HS-27A (cell line): Measurements from ENCODE around the gene ALDH3A2.
"Not testable (repeated sequence)": the region's sequence is repeated elsewhere in the genome, so short reads cannot be mapped to it uniquely, and the experiment has no call there.

ENCODE experiments used
- DNase-seq: peaks from one replicate; pipeline ENCODE4 v3.0.0-alpha.2; 2012; ENCODE audit warnings: low read depth, missing footprints

The ALDH3A2 gene

DNA sequence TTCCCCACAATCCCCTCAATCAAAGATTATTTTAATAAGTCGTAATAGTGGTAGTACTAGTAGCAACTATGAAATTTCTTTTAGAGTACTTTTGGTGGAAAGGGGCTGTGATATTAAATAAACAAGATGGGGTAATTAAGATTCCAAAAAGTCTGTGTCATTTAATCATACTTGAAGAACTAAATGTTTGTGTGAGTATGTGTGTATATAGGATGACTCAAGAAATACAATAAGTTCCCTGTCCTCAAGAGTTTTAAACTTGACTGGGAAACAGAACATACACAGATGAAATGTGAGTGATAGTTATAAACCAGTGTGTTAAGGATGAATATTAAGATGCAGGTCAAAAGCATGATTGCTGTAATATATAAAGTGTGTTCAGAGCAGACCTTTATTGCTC lies 2.3 kb downstream of the ALDH3A2 start:
- no peak for DNase-seq

DNA sequence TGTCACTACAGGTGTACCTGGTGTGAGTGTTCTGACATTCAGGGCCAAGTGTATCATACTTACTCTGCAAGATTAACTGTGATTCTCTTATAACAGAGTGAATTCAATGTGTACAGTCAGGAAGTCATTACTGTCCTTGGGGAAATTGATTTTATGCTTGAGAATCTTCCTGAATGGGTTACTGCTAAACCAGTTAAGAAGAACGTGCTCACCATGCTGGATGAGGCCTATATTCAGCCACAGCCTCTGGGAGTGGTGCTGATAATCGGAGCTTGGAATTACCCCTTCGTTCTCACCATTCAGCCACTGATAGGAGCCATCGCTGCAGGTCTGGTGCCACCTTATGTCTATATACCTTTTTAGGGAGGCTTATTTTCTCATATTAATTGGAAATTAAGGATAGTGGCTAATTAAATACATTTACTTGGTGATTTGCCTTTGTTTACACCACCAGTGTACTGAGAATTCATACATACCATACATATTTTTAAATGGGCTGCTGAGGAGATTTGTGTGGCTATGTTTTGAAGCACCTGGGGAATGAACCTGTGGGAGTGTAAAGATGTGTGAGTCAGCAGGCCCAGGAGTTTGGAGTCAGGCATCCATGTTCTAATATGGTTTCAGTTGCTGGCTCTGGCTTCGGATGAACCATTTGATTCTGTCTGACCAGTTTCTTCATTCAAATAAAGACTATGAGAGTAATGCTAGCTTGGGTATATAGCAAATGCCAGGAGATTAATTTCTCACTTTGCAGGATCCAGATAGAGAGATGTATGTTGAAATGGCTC lies 3.1 kb downstream of the ALDH3A2 start:
- no peak for DNase-seq

DNA sequence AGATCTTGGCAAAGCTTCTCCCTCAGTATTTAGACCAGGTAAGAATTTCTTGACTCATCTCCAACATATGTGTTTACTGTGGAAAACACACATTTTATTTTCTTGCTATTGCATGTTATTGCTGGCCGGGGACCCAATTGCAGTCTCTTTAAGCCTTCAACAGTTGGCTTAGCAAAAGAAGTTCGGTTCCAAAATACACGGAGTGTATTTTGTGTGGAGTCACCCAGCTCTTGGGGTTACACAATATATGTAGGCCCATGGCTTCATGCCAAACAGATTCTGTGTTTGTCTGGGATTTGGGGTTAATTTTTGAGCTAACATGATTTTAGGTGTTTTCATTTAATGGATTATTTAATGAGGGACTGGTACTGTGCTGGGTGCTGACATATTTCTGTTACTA lies 4.0 kb downstream of the ALDH3A2 start:
- no peak for DNase-seq

DNA sequence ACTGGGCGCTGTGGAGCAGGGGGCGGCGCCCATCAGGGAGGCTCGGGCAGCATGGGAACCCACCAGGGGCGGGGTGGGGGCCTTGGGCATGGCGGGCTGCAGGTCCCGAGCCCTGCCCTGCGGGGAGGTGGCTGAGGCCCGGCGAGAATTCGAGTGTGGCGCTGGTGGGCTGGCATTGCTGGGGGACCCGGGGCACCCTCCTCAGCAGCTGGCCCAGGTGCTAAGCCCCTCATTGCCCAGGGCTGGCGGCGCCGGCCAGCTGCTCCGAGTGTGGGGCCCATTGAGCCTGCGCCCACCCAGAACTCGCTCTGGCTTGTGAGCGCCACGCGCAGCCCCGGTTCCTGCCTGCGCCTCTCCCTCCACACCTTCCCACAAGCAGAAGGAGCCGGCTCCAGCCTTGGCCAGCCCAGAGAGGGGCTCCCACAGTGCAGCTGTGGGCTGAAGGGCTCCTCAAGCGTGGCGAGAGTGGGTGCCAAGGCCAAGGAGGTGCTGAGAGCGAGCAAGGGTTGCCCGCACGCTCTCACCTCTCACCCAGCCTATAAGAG lies 5.9 kb downstream of the ALDH3A2 start:
- no peak for DNase-seq

DNA sequence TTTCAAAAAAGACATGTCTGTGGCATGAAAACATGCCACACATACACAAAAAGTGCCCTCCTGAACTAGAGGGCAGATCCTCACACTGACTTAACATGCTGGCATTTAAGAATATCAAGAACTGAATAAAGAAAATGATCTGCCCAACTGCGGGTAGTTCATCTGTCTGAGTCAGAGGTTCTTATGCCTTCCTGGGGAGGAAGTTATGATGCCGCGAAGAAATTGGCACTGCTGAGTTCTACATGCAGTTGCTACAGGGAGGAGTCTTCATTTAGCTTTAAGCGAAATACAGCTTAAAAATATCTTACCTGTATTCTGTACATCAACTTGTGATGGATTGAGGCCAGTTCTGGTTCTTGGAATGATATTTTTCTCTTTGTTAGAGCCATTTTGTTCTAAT lies 6.3 kb downstream of the ALDH3A2 start:
- DNase-seq, result no peak

DNA sequence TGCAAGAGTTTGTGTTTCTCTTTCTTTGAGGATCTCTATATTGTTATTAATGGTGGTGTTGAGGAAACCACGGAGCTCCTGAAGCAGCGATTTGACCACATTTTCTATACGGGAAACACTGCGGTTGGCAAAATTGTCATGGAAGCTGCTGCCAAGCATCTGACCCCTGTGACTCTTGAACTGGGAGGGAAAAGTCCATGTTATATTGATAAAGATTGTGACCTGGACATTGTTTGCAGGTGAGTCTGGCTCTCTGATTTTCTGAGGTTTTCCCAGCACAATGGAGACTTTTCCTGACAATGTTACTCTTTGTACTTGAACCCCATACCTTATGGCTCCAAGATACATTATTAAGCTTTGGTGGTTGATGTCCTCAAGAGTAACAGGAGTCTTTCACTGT lies 7.8 kb downstream of the ALDH3A2 start:
- no peak for DNase-seq

DNA sequence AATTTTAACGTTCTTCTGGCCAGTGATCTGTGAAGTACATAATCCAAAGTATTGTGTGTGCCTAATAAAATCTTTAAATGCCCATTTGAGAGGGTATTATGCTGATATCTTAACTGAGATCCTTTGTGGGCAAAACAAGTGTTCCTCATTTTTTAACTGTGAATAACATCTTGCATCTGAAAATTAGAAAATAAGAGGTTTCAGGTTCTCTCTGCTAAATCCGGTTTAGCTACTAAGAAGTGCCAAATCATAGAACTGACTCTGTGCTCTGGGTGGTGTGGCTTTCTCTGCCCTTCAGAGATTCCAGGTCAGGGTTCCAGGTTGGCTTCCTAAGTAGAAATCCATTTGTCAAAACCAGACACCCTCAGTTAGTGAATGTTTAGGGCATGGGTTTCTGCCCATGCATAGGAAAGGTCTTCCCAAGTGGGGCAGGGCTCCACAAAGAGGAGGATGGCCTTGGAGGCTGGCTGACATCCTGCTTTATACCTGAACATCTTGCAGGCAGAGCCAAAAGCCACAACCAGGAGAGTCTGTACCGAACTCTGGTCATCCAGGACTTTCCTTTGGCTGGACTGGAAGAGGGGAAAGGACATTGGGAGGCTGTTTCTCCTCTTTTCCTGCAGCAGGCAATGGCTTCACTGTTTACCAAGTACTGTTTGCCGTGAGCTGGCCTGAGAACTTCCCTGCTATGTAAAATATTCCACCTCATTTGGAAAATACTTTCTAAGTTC lies 8.5 kb downstream of the ALDH3A2 start:
- DNase-seq, result no peak

DNA sequence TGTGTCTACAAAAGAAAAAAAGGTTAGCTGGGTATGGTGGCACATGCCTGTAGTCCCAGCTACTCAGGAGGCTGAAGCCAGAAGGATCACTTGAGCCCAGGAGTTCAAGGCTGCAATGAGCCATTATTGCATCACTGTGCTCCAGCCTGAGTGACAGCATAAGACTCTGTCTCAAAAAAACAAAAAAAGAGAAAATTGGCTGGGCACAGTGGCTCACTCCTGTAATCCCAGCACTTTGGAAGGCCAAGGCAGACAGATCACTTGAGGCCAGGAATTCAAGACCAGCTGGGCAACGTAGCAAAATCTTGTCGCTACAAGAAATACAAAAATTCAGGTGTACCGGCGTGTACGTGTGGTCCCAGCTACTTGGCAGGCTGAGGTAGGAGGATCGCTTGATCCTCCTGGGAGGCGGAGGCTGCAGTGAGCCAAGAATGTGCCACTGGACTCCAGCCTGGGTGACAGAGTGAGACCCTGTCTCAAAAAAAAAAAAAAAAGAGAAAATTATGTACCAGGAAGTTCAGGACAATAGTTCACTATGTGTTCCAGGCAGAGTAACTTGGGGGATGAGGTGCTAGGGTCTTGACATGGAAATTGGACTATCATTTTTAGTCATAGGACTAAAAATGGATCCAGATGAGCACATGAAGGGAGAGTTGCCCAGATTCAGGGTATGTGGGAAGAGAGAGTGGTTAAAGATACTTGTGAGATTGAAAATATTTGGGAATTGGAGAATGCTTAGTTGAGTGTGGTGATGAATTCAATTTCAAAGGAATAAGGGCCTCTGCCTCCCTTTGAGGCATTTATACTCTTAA lies 11.0 kb downstream of the ALDH3A2 start:
- no peak for DNase-seq

DNA sequence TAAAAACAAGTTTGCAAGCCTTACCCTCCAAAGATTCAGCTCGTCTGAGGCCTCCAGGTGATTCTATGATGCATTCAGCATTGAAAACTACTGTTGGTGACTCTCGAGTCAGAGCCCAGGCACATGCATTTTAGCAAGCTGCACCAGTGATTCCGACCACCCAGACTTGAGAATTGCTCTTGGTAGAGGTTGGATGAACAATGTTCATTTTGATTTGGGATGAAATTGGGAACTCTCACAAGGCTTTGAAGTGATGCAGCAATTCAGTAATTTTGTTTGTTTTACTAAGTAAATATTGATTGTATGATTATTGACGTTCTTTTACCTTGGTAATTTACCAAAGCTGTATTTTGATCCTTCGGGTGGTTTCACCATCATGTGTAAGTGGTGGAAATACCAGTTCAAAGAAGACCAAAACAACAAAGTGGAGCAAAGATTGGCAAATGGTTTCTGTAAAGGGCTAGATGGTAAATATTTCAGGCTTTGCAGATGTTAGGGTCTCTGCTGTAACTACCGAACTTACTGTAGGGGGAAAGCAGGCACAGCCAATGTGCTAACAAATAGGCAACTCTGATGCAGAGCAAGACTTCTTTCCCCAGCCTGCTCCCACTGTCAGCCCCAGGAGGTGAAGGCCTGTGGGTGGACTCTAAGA lies 11.8 kb downstream of the ALDH3A2 start:
- no peak for DNase-seq

DNA sequence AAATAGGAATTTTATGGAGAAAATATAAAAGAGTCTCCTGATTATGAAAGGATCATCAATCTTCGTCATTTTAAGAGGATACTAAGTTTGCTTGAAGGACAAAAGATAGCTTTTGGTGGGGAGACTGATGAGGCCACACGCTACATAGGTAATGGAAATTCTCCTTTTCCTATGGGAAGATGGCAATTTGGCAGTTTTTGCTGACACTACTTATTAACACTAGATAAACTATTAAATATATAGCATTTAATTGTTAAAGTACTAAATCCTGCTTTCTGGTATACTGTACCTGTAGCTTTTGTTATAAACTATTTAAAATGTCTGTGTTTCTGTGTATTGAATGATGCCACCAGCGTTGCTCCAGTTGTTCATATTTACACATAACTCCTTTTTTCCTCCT lies 12.6 kb downstream of the ALDH3A2 start:
- DNase-seq, result no peak

DNA sequence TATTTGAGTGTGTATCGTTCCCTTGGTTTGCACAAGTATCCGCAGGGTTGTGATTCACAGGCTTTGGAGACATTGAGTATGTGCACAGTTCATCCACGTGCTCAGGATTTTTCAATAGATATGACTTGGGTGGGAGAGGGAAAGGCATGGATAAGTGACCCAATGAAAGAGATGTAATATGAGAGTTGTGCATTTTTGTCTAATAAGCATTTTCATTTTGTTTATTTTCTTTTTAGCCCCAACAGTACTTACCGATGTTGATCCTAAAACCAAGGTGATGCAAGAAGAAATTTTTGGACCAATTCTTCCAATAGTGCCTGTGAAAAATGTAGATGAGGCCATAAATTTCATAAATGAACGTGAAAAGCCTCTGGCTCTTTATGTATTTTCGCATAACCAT lies 14.5 kb downstream of the ALDH3A2 start:
- DNase-seq, result no peak

DNA sequence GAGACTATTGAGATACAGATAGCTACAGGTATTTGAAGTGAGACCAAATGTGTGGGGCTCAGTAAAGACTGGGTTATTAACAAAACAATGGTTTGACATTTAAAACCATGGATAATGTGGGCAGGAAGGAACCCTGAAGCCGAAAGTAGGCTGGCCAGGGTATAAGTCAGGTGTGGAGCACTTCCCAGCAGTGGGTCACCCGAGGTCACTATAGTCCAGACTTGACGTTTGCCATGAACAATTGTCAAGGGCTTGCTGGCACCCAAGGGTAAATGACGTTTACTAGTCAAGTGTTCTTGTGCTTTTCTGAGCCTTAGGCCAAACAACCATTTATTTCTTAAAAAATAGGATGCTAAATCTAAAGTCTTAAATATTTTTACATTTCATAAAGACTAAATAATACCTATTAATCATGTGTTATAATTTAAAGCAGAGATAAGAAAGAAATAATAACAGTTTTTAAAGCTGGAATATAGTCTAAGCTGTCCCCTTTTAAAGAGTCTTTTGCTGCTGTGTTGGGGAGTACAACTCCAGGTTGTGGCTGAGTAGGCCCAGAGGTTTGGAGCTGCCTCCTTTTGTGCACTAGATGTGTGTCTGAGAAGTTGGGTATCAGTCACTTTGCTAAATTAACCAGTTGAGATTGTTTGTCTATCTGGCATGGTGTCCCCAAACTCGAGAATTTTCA lies 15.7 kb downstream of the ALDH3A2 start:
- no peak for DNase-seq

DNA sequence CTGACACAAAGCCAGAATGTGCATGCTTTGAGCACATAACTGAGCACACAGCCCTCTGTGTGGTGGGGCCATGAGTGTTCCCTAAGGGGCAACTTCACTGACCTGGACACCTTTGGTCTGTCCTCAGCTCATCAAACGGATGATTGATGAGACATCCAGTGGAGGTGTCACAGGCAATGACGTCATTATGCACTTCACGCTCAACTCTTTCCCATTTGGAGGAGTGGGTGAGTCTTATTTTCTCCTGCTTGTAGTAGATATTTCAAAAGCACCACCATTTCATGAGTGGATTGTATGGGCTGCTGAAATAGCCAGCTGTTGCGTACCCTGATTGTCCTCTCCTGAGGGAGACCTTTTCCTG lies 16.2 kb downstream of the ALDH3A2 start:
- DNase-seq, result no peak

DNA sequence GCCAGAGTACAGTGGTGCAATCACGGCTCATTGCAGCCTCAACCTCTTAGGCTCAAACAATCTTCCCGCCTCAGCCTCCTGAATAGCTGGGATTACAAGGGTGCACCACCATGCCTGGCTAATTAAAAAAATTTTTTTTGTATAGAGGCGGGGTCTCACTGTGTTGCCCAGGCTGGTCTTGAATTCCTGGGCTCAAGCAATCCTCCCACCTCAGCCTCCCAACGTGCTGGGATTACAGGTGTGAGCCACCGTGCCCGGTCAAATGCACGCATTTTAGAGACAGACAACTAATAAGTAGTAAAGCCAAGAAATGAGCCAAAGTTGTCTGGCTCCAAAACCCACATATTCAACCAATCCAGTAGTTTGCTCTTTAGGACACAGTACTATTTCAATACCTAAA lies 21.1 kb downstream of the ALDH3A2 start:
- not testable (repeated sequence) for DNase-seq

DNA sequence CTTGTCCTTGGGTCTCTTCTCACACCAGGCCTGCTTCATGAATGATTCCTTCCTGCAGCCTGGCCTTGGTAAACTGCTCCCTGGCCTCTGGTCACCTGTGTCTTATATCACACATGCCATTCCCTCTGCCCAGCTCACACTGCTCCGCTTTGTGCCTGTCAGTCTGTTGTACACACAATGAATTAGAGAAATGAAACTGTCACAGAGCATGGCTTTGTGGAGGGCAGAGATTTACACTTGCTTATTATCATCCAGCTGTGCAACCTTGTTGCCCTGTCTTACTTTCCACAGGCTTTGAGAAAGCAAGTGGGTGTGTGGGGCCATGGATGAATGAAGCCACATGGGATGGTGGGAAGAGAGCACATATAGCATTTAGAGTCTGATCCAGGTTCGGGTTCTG lies 22.4 kb downstream of the ALDH3A2 start:
- DNase-seq, result no peak

DNA sequence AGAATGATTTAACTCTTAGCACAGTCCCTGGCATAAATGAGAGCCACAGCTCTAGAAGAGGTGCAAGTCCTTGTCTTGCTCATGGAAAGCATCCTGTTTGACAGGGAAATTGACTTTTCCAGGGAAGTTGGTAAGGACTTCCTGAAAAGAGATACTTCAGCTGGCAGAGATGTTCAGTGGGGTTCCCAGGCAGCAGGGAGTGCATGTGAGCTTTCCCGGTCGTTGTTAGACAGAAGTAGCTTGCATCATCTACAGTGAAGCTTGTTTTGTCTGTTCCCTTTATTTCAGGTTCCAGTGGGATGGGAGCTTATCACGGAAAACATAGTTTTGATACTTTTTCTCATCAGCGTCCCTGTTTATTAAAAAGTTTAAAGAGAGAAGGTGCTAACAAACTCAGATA lies 22.9 kb downstream of the ALDH3A2 start:
- no peak for DNase-seq

DNA sequence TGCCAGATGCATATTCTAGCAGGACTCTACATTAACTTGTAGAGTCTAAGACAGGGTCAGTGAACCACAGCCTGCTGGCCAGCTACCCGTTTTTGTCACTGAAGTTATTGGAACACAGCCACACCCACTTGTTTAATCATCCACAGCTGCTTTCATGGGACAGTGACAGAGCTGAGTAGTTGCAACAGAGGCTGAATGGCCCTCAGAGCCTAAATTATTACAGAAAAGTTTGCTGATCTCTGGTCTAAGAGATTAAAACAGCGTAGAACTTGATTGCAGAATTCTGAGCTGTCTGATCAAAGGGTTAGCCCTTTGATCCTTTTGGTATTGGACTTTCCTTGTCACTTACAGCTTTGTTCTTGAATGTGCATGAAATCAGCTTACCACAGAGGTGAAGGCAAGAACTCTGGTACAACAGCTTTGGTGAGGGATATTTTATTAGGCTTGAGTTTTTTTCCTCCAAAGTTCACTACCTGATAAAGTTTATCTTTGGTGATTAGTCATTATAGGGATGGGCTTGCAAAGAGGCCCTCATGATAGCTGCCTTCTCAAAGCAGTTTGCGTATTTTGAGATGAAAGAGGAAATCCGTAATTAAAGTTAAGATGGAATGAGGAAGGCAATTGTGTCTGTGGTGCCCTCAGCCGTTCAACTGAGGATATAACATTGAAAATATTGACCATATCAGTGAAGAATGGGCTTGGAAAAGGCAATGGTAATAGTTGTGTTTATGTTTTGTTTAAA lies 23.6 kb downstream of the ALDH3A2 start:
- DNase-seq, result no peak

DNA sequence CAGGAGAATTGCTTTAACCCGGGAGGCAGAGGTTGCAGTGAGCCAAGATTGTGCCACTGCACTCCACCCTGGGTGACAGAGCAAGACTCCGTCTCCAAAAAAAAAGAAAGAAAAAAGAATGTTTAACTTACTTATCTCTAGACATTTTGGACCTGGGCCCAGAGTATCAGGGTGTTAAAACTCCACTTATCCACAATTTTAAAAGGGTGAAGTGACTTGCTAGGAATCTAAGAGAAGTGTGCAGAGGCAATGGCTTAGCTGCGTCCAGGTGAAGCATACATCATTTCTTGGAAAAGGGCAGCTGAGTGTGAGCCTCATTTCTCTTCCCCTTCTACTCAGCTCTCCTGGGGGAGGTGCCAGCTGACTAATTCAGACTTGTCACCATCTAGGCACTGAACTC lies 25.1 kb downstream of the ALDH3A2 start:
- no peak for DNase-seq

DNA sequence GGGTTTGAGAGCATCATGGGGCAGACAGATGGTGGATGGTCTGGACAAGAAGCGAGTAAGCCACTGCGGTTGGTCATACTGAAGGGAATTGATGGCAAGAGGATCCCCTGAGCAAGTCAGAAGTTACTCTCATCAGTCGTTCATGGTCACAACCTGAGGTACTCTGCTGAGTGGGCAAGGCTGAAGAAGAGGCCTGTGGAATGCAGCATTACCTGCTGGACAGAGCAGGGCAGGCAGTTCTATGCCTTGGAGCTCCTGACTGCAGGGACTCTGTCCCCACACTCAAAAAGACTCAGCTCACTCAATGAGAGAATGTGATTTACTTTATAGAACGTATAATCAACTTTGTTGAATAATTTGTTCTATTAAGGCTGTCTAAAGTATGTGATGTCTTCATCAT lies 28.3 kb downstream of the ALDH3A2 start:
- no peak for DNase-seq

DNA sequence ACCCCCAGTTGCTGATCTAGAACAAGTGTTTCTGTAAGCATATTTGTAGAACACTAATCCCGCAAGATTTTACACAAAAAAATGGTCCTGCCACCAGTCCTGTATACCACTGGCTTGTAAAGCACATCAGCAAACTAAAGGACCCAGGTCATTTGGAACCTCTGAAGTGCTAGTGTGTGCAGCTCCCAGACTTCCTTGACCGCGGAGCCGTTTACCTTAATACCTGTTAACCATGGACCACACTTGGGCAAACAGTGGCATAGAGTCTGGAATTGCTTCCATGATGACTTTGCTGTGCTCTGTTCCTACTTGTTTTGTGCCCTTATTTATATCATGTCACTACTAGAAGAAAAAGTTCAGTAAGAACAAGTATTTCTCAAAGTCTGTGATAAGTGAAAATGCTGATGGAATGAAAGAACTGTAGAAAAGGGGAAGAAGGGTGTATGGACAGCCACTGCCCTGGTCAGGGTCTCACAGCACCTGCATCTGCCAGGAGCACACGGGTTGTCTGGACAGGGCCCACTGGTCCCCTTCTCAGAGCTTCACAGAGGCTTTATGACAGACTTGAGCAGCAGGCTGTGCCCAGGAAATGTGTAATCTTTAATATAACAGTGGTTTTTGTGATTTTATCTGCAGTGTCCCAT lies 29.3 kb downstream of the ALDH3A2 start:
- no peak for DNase-seq
